ENCODE results near the gene DCDC2B. TPM values are rescaled to one million over a fixed set of nuclear protein-coding genes. Genes with fewer than 3 reads are reported as not detected.
A peak's percentile ranks its signal among the peaks of the same experiment; 100 is the strongest.

The DCDC2B gene
- total and polyA plus RNA-seq, 2 donors = not detected

DNA sequence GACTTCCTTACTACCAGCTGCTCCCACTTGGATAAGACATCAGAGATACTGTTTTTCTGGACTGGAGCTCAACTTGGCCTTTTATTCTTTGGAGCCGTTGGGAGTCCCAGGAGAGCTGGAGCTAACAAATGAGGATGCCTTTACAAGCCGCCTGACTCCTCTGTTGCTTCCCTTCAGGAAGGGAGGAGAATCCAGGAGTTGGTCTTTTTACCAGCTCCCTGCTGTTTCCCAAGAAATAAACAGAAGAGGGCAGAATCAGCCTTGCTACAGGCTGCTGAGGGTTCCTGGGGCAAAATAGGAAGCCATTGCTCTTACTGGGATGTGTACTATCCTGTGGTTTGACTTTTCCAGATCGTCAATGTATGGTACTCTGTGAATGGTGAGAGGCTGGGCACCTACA lies 14.8 kb downstream of the DCDC2B start:
- DNase-seq (ENCODE audit: extremely low spot score) = no peak
- Histone ChIP-seq H3K4me1 (ENCODE audit: insufficient read depth) (no peaks in the 10 kb centered on the region), H3K36me3 (ENCODE audit: insufficient read depth) (peaks cover 4% of the 10 kb centered on the region), H3K4me3 (ENCODE audit: low read depth, low read length) (no peak overlapping the region), H3K27ac (ENCODE audit: low read depth) (no peak overlapping the region)
- 79% methylated on average over 3 of the region's 3 CpGs for WGBS

DNA sequence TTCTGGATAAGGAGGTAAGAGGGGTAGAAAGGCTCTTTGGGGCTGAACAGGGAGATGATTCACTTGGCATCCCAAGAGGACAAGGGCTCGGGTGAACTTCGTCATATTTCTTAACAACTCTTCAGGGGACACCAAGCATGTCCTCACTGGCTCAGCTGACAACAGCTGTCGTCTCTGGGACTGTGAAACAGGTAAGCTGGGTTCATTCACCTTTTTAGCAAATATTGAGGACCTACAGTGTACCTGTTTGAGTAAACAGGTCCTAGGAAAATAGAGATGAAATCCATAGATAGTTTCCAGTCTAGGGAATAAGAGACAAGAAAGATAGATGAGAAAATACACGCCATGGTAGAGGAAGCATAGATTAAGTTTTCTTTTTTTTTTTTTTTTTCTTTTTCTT lies 15.4 kb downstream of the DCDC2B start:
- H3K4me3 ChIP-seq (ENCODE audit: low read depth, low read length) = no peak overlapping the region
- no peaks in the 10 kb centered on the region for H3K4me1 ChIP-seq (ENCODE audit: insufficient read depth)
- no peak for DNase-seq (ENCODE audit: extremely low spot score)
- no peak overlapping the region for H3K27ac ChIP-seq (ENCODE audit: low read depth)
- H3K36me3 ChIP-seq (ENCODE audit: insufficient read depth) = peaks cover 7% of the 10 kb centered on the region
- WGBS = 91% methylated on average over 4 of the region's 4 CpGs

- 80% methylated on average over 3 of the region's 3 CpGs for WGBS
- Histone ChIP-seq H3K4me3 (ENCODE audit: low read depth, low read length) (no peak overlapping the region), H3K36me3 (ENCODE audit: insufficient read depth) (peaks cover 10% of the 10 kb centered on the region), H3K27ac (ENCODE audit: low read depth) (no peak overlapping the region), H3K4me1 (ENCODE audit: insufficient read depth) (no peaks in the 10 kb centered on the region)
- no peak for DNase-seq (ENCODE audit: extremely low spot score)
Observed at GRCh38 chr1:32228771-32229170, 19.9 kb downstream of the DCDC2B start.

GRCh38 chr1:32231843-32232432 lies 23.0 kb downstream of the DCDC2B start:
- no peak overlapping the region for H3K4me3 ChIP-seq (ENCODE audit: low read depth, low read length)
- no peak overlapping the region for H3K27ac ChIP-seq (ENCODE audit: low read depth)
- peaks cover 10% of the 10 kb centered on the region for H3K36me3 ChIP-seq (ENCODE audit: insufficient read depth)
- WGBS = 85% methylated on average over 5 of the region's 5 CpGs
- H3K4me1 ChIP-seq (ENCODE audit: insufficient read depth) = no peaks in the 10 kb centered on the region
- no peak for DNase-seq (ENCODE audit: extremely low spot score)

DNA sequence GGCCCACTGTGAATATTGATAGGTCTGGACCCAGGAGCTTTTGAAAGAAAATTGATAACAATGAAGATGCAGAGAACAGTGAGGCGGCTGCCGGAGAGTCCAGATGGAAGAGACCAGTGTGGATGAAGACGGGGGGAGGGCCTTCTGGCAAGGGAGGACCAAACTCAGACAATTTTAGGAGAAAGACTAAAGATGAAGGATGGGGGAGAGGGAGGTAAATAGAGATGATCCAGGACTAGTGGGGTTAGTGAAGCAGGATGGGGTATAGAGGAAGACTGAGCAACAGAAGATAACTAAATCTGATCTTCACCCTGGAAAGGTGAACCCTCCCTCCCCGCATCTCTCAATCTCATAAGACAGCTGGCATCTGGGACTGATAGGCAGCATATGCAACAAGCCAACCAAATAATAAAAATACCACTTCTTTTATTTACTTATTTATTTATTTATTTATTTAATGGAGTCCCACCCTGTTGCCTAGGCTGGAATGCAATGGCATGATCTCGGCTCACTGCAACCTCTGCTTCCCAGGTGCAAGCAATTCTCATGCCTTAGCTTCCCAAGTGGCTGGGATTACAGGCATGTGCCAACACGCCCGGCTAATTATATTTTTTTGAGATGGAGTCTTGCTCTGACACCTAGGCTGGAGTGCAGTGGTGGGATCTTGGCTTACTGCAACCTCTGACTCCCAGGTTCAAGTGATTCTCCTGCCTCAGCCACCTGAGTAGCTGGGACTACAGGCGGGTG lies 23.8 kb downstream of the DCDC2B start:
- no peaks in the 10 kb centered on the region for H3K4me1 ChIP-seq (ENCODE audit: insufficient read depth)
- H3K36me3 ChIP-seq (ENCODE audit: insufficient read depth) = peaks cover 10% of the 10 kb centered on the region
- H3K4me3 ChIP-seq (ENCODE audit: low read depth, low read length) = no peak overlapping the region
- no peak overlapping the region for H3K27ac ChIP-seq (ENCODE audit: low read depth)
- 87% methylated on average over 8 of the region's 8 CpGs for WGBS
- no peak for DNase-seq (ENCODE audit: extremely low spot score)

- Histone ChIP-seq H3K36me3 (ENCODE audit: insufficient read depth) (peaks cover 2% of the 10 kb centered on the region), H3K27ac (ENCODE audit: low read depth) (no peak overlapping the region), H3K4me3 (ENCODE audit: low read depth, low read length) (no peak overlapping the region), H3K4me1 (ENCODE audit: insufficient read depth) (no peaks in the 10 kb centered on the region)
- no peak for DNase-seq (ENCODE audit: extremely low spot score)
- 83% methylated on average over 7 of the region's 7 CpGs for WGBS
Observed at GRCh38 chr1:32234792-32235191, 25.9 kb downstream of the DCDC2B start.

DNA sequence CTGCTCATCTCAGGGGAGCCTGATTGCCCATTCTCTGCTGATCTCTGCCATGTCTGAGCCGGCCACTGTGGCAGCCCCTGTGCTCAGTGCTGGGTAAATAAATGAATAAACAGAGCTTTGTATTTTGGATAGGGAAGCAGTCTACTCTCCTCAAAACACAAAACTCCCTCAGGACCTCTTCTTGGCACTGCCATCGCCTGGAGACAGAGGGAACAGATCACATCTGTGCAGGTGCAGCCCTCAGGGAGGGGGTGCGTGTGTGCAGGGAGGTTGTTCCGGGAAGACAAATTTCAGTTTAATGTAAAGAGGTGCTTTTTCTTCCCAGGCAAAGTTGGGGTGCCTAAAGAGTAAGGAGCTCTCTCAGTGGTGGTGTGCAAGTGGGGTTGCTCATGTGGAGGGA lies 30.4 kb downstream of the DCDC2B start:
- DNase-seq (ENCODE audit: extremely low spot score) = no peak
- Histone ChIP-seq H3K4me3 (ENCODE audit: low read depth, low read length) (no peak overlapping the region), H3K4me1 (ENCODE audit: insufficient read depth) (no peaks in the 10 kb centered on the region), H3K27ac (ENCODE audit: low read depth) (no peak overlapping the region), H3K36me3 (ENCODE audit: insufficient read depth) (no peaks in the 10 kb centered on the region)
- WGBS = 65% methylated on average over 4 of the region's 4 CpGs

DNA sequence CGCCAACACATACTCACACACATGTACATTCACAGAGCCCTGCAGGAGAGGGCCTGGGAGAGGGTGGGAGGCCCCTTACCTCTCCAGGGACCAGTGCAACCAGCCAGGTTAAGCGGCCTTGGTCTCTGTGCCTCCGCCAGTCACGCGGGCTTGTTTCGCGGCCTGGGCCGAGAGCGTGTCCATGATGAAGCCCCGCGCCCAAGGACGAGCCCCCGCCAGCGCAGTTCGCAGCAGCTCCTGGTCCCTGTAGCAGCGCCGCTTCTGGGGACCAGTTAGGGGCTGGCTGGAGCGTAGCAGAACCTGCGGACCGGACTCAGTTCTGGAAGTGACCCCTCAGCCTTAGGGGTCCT lies 30.9 kb downstream of the DCDC2B start:
- H3K27ac ChIP-seq (ENCODE audit: low read depth) = no peak overlapping the region
- H3K4me1 ChIP-seq (ENCODE audit: insufficient read depth) = no peaks in the 10 kb centered on the region
- no peak for DNase-seq (ENCODE audit: extremely low spot score)
- H3K4me3 ChIP-seq (ENCODE audit: low read depth, low read length) = no peak overlapping the region
- no peaks in the 10 kb centered on the region for H3K36me3 ChIP-seq (ENCODE audit: insufficient read depth)
- 56% methylated on average over 20 of the region's 20 CpGs for WGBS

DNA sequence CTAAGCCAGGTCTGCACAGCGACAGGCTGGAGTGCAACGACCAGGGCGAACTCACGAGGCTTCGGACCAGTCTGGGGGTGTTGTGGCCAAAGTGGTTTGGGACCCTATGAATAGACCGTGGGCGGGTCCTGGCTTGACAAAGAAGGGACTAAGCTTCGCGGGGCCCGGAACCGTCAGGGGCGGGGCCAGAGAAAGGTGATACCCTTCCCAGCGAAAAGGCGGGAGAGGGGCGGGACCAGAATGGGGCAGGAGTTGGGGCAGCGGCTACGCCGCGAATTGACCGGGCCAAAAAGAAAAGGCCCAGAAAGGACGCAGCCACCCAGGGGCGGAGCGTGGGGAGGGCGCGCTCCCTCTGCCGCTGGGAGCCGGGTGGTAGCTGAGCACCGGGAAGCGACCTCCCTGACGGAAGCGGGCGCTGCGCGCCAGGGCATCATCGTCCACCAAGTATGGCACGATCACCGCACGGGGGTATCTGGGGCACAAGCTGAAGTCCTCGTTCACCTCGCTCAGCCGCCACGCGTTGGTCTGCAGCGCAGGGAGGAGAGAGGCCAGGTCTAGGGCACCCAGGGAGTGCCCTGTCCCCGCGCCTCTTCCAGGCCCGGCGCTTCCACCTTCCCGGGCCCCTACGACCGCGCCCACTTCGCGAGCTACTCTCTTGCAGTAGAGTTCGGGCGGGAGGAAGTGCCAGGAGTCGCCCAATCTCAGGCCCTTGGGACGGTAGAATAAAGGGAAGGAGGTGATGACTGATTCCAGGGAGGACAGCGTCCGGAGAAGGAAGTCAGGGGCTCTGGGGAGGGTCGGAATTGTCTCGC lies 31.5 kb downstream of the DCDC2B start:
- no peak for DNase-seq (ENCODE audit: extremely low spot score)
- Histone ChIP-seq H3K4me1 (ENCODE audit: insufficient read depth) (no peaks in the 10 kb centered on the region), H3K36me3 (ENCODE audit: insufficient read depth) (no peaks in the 10 kb centered on the region), H3K4me3 (ENCODE audit: low read depth, low read length) (peak overlapping the region; percentile 53), H3K27ac (ENCODE audit: low read depth) (peak overlapping the region; percentile 40)
- WGBS = 2% methylated on average over 62 of the region's 62 CpGs

GRCh38 chr1:32241001-32241763 lies 32.3 kb downstream of the DCDC2B start:
- WGBS = under 1% methylated on average over 55 of the region's 55 CpGs
- Histone ChIP-seq H3K4me3 (ENCODE audit: low read depth, low read length) (peak overlapping the region; percentile 53), H3K36me3 (ENCODE audit: insufficient read depth) (no peaks in the 10 kb centered on the region), H3K27ac (ENCODE audit: low read depth) (peak overlapping the region; percentile 40), H3K4me1 (ENCODE audit: insufficient read depth) (no peaks in the 10 kb centered on the region)
- DNase-seq (ENCODE audit: extremely low spot score) = no peak

- Histone ChIP-seq H3K4me1 (ENCODE audit: insufficient read depth) (no peaks in the 10 kb centered on the region), H3K4me3 (ENCODE audit: low read depth, low read length) (no peak overlapping the region), H3K27ac (ENCODE audit: low read depth) (no peak overlapping the region), H3K36me3 (ENCODE audit: insufficient read depth) (no peaks in the 10 kb centered on the region)
- whole genome bisulfite sequencing = 34% methylated on average over 7 of the region's 7 CpGs
- no peak for DNase-seq (ENCODE audit: extremely low spot score)
Observed at GRCh38 chr1:32242341-32242851, 33.5 kb downstream of the DCDC2B start.

DNA sequence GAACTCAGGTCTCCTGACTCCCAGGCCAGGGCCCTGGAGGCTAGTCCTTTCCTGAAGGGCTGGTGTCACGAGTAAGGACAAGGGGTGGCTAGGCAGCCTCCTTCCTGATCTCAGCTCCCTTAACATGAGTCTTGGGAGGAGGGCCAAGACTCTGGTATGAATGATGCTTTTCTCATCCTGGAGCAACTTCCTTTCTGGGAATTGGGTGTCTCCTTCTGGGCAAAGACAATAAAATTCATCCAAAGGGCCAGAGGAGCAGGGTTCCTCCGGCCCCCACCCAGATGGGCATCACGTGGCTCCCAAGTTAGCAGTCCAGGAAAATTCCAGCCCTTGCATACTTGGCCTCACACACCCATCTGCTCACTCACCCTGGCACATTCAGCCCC lies 38.0 kb downstream of the DCDC2B start, which contains the start of gene FAM167B:
Gene FAM167B, plus strand, starts transcription at position 335 of the 386 bp plus-strand sequence. CDS start 200 bp downstream, outside the sequence.
- Histone ChIP-seq H3K27ac (ENCODE audit: low read depth) (peak within 1 kb of the TSS; percentile 54), H3K36me3 (ENCODE audit: insufficient read depth) (no peaks in the 10 kb centered on the region), H3K4me3 (ENCODE audit: low read depth, low read length) (no peak within 1 kb of the TSS), H3K4me1 (ENCODE audit: insufficient read depth) (no peaks in the 10 kb centered on the region)
- no peak for DNase-seq (ENCODE audit: extremely low spot score)
- 22% methylated on average over 3 of the region's 3 CpGs for WGBS

DNA sequence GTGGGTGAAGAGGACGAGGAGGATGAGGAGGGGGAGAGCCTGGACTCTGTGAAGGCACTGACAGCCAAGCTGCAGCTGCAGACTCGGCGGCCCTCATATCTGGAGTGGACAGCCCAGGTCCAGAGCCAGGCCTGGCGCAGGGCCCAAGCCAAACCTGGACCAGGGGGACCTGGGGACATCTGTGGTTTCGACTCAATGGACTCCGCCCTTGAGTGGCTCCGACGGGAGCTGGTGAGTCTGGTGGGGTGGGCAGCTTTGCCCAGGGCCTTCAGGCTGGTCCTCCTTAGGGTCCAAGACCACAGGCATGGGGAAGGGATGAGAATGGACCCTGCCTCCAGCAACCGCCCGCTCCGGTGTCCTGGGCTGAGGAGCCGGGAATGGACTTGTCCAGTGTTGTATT lies 38.6 kb downstream of the DCDC2B start:
- WGBS = 65% methylated on average over 12 of the region's 12 CpGs
- Histone ChIP-seq H3K36me3 (ENCODE audit: insufficient read depth) (no peaks in the 10 kb centered on the region), H3K27ac (ENCODE audit: low read depth) (peak overlapping the region; percentile 54), H3K4me1 (ENCODE audit: insufficient read depth) (no peaks in the 10 kb centered on the region), H3K4me3 (ENCODE audit: low read depth, low read length) (no peak overlapping the region)
- DNase-seq (ENCODE audit: extremely low spot score) = no peak

All from urinary bladder (tissue), 4 donors.